GM12872 (cell line): ENCODE data around the gene CUL9.

Experiments
- CTCF ChIP-seq: IDR thresholded peaks from 3 replicates; pipeline ENCODE4 v1.5.1; 2011; ENCODE audit warnings: low read depth, mild to moderate bottlenecking, low read length, moderate library complexity; ENCODE audit not compliant: insufficient read depth

CUL9 gene

DNA sequence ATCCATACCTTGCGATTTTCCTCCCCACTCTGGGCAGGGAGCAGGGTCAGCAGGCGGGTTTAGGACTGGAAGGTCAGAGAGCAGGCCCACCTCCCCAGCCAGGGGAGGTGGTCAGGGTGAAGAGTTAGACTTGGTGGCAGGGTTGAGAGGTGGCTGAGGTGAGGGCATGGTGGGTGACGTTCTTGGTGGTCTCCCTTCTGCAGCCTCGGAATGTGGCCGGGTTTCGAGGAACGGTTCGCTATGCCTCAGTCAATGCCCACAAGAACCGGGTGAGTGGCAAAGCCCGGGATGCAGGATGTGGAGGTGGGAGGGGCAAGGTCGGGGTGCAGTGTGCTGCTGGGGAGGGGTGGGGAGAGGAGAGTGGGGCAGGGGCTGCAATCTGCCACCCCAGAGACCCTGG lies 72.8 kb downstream of the CUL9 start:
- TF ChIP-seq CTCF, result no peak

- no peak for TF ChIP-seq CTCF
Measured at GRCh38 chr6:43255408-43256054, 73.5 kb downstream of the CUL9 start.

DNA sequence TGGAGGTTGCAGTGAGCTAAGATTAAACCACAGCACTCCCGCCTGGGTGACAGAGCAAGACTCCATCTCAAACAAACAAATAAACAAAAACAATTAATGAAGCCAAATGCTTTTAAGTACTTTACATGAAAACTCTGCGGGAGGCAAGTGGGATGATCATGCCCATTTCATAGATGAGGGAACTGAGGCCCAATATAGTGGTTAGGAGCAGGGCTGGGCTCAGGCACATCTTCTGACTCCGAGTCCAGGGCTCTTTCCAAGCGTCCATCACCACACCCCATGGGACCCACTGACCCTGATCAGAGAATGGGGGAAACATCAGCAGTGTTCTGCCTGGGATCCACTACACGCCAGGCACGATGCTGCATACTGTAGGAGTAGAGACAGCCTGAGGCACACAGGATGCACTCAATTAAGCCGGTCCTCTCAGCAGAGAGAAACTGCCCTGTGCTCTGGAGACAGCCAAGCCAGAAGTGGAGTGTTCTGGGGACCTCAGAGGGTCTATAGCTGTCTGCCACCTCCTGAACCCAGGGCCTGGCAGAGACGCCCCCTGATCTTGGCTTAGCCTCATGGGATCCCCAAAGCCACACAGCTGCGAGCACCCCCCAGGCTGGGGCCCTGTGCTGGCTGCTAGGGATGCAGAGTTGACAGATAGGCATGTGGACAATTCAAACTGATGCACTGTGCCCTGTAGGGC lies 74.8 kb downstream of the CUL9 start:
- no peak for TF ChIP-seq CTCF

DNA sequence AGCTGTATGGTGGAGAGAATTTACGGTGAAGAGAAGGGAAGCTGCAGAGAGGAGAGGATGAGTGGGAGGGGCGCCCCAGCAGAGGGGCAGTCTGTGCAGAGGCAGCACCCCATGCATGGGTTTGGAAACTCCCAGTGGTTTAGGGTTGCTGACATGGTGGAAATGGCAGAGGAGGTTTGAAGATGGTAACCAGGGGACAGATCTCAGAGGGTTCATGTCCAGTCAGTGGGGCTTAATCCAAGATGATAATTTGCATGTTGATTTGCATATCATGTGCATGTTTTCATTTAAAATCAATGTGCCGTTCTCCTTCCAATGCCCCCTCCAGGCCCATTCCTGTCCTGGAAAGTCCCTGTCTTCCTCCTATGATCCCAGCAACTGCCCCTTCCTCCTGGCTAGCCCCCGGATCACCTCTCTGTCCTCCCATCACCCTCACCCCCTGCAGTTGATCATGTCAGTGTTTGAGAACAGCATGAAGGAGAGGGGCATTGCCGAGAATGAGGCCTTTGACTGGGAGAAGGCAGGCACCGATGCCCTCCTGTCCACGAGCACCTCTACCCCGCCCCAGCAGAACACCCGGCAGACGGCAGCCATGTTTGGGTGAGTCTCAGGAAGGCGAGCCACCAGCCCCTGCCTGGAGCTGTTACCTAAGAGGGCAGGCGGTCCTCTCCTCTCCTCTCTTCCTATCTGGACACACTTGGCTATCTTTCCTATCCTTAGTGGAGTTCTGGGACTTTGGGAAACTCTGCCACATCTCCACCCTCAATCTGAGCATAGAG lies 75.6 kb downstream of the CUL9 start:
- no peak for TF ChIP-seq CTCF

DNA sequence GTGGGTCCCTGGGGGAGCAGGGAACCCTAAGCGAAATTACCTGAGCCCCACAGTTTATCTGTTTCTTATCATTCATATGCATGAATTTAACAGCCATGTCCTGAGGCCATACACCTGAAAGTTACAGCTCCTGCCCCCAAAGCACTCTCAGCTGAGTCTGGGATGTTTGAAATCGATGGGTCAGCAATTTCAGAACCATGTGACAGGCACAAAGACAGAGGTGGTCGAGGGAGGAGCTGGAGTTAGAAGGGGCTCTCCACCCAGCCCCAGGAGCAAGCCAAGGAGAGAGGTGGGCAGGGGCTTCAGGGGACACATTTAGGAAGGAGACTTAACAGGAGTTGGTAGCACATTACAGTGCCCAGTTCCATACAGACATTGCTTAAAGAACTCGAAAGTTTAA lies 76.2 kb downstream of the CUL9 start:
- no peak for TF ChIP-seq CTCF

DNA sequence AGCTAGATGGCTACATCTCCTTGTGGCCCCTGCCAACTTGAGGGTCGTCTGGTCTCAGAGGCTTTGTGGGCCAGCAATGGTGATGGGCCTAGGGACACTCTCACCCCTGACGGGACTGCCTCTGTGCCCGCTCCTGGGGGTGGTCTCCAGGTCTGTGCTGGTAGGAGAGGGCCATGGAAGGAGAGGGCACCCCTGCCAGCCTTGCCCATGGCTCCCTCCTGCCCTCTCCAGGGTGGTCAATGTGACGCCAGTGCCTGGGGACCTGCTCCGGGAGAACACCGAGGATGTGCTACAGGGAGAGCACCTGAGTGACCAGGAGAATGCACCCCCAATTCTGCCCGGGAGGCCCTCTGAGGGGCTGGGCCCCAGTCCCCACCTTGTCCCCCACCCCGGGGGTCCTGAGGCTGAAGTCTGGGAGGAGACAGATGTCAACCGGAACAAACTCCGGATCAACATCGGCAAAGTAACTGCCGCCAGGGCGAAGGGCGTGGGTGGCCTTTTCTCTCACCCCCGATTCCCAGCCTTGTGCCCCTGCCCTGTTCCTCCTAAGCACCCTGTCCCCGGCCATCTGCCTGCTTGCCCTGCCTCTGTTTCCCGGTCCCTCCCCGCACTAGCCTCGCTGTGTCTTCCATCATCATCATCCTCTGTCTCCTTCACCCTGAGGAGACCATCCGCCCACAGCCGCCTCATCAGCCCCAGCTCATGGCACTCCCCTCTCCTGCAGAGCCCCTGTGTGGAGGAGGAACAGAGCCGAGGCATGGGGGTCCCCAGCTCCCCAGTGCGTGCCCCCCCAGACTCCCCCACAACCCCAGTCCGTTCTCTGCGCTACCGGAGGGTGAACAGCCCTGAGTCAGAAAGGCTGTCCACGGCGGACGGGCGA lies 77.1 kb downstream of the CUL9 start:
- no peak for TF ChIP-seq CTCF
